Stomach (tissue), 4 donors: Measurements from ENCODE around the gene CEBPB.

ENCODE experiments used
- EP300 ChIP-seq: sonication (generic); formaldehyde crosslinking; IDR thresholded peaks from one replicate; pipeline ENCODE4 v1.6.1; 2017; ENCODE audit warnings: antibody characterized with exemption
- POLR2A ChIP-seq, 4 donors: fragments of 450-650 bp; IDR thresholded peaks; one replicate each; pipeline ENCODE4 v1.6.1; 2016; ENCODE audit warnings: antibody characterized with exemption in 4 of 4, control low read depth in 2 of 4, mild to moderate bottlenecking in 1 of 4, moderate library complexity in 1 of 4
- POLR2AphosphoS5 ChIP-seq, 3 donors: sonication (generic); formaldehyde crosslinking; IDR thresholded peaks; one replicate each; pipeline ENCODE4 v1.6.1; 2016; ENCODE audit warnings: antibody characterized with exemption in 3 of 3
- TF ChIP-seq, protein P1 (sequence below), 7 experiments: fragments of 450-650 bp in 4 of 7; fragments of 200-600 bp in 3 of 7; sonication (generic) in 3 of 7; IDR thresholded peaks; one replicate each; pipeline ENCODE4 v1.5.1; 2016 to 2019; ENCODE audit warnings: antibody characterized with exemption in 7 of 7, control low read depth in 2 of 7, mild to moderate bottlenecking in 1 of 7

DNA sequence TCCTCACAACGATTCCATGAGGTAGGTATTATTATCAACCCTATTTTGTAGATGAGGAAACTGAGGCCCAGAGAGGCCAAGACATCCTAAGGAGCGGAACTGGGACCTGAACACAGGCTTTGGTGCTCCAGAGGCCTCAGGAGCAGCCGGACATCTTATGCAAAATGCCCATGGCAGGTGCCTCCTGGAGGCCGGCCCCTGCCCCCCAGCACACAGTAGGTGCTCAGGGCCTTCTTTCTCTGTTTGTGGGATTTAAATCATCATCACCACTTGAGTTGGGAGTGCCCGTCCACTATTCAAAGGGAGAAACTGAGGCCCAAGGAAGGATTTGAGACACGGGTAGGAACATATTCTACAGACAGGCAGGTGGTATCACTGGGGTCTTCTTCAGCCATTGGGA, 41.2 kb downstream of the CEBPB start:
- no peak for TF ChIP-seq POLR2AphosphoS5 (IDR thresholded peaks at IDR 0.05)
- TF ChIP-seq, protein P1, sequence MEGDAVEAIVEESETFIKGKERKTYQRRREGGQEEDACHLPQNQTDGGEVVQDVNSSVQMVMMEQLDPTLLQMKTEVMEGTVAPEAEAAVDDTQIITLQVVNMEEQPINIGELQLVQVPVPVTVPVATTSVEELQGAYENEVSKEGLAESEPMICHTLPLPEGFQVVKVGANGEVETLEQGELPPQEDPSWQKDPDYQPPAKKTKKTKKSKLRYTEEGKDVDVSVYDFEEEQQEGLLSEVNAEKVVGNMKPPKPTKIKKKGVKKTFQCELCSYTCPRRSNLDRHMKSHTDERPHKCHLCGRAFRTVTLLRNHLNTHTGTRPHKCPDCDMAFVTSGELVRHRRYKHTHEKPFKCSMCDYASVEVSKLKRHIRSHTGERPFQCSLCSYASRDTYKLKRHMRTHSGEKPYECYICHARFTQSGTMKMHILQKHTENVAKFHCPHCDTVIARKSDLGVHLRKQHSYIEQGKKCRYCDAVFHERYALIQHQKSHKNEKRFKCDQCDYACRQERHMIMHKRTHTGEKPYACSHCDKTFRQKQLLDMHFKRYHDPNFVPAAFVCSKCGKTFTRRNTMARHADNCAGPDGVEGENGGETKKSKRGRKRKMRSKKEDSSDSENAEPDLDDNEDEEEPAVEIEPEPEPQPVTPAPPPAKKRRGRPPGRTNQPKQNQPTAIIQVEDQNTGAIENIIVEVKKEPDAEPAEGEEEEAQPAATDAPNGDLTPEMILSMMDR (IDR thresholded peaks at IDR 0.05), result no peak
- no peak for TF ChIP-seq POLR2A (IDR thresholded peaks at IDR 0.05)
- no peak for TF ChIP-seq EP300
